Effector memory CD4-positive, alpha-beta T cell (primary cell): ENCODE results near the gene PROSER3.

Source experiments
- DNase-seq, 3 donors: peaks; one replicate each; pipeline ENCODE4 v3.0.0-alpha.2; 2020
- H3K27ac ChIP-seq: 2 replicates; pipeline ENCODE4 v1.7.0; 2013; ENCODE audit warnings: mild to moderate bottlenecking, low read length, moderate library complexity; ENCODE audit not compliant: insufficient read depth, poor library complexity, severe bottlenecking
- H3K27me3 ChIP-seq: replicated peaks from 2 replicates; pipeline ENCODE4 v1.7.0; 2013; ENCODE audit warnings: mild to moderate bottlenecking, low read length; ENCODE audit not compliant: insufficient read depth, control insufficient read depth, poor library complexity, severe bottlenecking
- H3K36me3 ChIP-seq: 2 replicates; pipeline ENCODE4 v1.7.0; 2013; ENCODE audit warnings: mild to moderate bottlenecking, low read length, moderate library complexity; ENCODE audit not compliant: control insufficient read depth, insufficient read depth
- H3K4me1 ChIP-seq: 2 replicates; pipeline ENCODE4 v1.7.0; 2013; ENCODE audit warnings: low read length, mild to moderate bottlenecking; ENCODE audit not compliant: control insufficient read depth, insufficient read depth, poor library complexity, severe bottlenecking
- H3K4me3 ChIP-seq: 2 replicates; pipeline ENCODE4 v1.7.0; 2013; ENCODE audit warnings: low read length, low read depth, mild to moderate bottlenecking; ENCODE audit not compliant: insufficient read depth, poor library complexity, severe bottlenecking
- H3K9me3 ChIP-seq: 2 replicates; pipeline ENCODE4 v1.7.0; 2013; ENCODE audit warnings: mild to moderate bottlenecking, low read length, moderate library complexity; ENCODE audit not compliant: control insufficient read depth

Gene PROSER3

GRCh38 chr19:35730326-35730725, 27.6 kb upstream of the PROSER3 start:
- DNase-seq = no peak
- H3K27ac ChIP-seq = no peak overlapping the region
- H3K27me3 ChIP-seq = no peaks in the 10 kb centered on the region
- H3K9me3 ChIP-seq = no peaks in the 10 kb centered on the region
- no peak overlapping the region for H3K4me3 ChIP-seq
- H3K4me1 ChIP-seq = no peaks in the 10 kb centered on the region
- H3K36me3 ChIP-seq = peaks cover 90% of the 10 kb centered on the region

GRCh38 chr19:35731353-35731752, 26.6 kb upstream of the PROSER3 start:
- H3K4me1 ChIP-seq = no peaks in the 10 kb centered on the region
- no peak overlapping the region for H3K4me3 ChIP-seq
- no peak overlapping the region for H3K27ac ChIP-seq
- peaks cover 79% of the 10 kb centered on the region for H3K36me3 ChIP-seq
- H3K9me3 ChIP-seq = no peaks in the 10 kb centered on the region
- no peaks in the 10 kb centered on the region for H3K27me3 ChIP-seq
- DNase-seq = no peak

GRCh38 chr19:35731779-35732405, 26.1 kb upstream of the PROSER3 start:
- Histone ChIP-seq H3K4me1 (no peaks in the 10 kb centered on the region), H3K27ac (no peak overlapping the region), H3K9me3 (no peaks in the 10 kb centered on the region), H3K4me3 (no peak overlapping the region), H3K27me3 (no peaks in the 10 kb centered on the region), H3K36me3 (peaks cover 78% of the 10 kb centered on the region)
- no peak for DNase-seq

- Histone ChIP-seq H3K27me3 (no peaks in the 10 kb centered on the region), H3K27ac (no peak overlapping the region), H3K36me3 (peaks cover 78% of the 10 kb centered on the region), H3K9me3 (no peaks in the 10 kb centered on the region), H3K4me1 (no peaks in the 10 kb centered on the region), H3K4me3 (no peak overlapping the region)
- no peak for DNase-seq
Measured at GRCh38 chr19:35732540-35733179, 25.3 kb upstream of the PROSER3 start.

GRCh38 chr19:35733180-35734125, 24.5 kb upstream of the PROSER3 start:
- no peak for DNase-seq
- peaks cover 78% of the 10 kb centered on the region for H3K36me3 ChIP-seq
- H3K27ac ChIP-seq = no peak overlapping the region

GRCh38 chr19:35734273-35734672, 23.7 kb upstream of the PROSER3 start:
- H3K27me3 ChIP-seq = no peaks in the 10 kb centered on the region
- no peaks in the 10 kb centered on the region for H3K9me3 ChIP-seq
- no peaks in the 10 kb centered on the region for H3K4me1 ChIP-seq
- no peak overlapping the region for H3K4me3 ChIP-seq
- no peak for DNase-seq
- H3K36me3 ChIP-seq = peaks cover 73% of the 10 kb centered on the region
- no peak overlapping the region for H3K27ac ChIP-seq

More at GRCh38 chr19:35733180-35734125, 24.5 kb upstream of the PROSER3 start:
- Histone ChIP-seq H3K4me1 (no peaks in the 10 kb centered on the region), H3K9me3 (no peaks in the 10 kb centered on the region), H3K27me3 (no peaks in the 10 kb centered on the region), H3K4me3 (no peak overlapping the region)

- Histone ChIP-seq H3K36me3 (peaks cover 67% of the 10 kb centered on the region), H3K27ac (no peak overlapping the region), H3K27me3 (no peaks in the 10 kb centered on the region)
Measured at GRCh38 chr19:35734889-35735288, 23.1 kb upstream of the PROSER3 start.

GRCh38 chr19:35736913-35737886, 20.8 kb upstream of the PROSER3 start:
- H3K27ac ChIP-seq = no peak overlapping the region
- no peak for DNase-seq
- no peaks in the 10 kb centered on the region for H3K27me3 ChIP-seq
- H3K4me3 ChIP-seq = no peak overlapping the region
- H3K36me3 ChIP-seq = peaks cover 44% of the 10 kb centered on the region
- H3K9me3 ChIP-seq = no peaks in the 10 kb centered on the region
- peaks cover 14% of the 10 kb centered on the region for H3K4me1 ChIP-seq

More at GRCh38 chr19:35734889-35735288, 23.1 kb upstream of the PROSER3 start:
- H3K9me3 ChIP-seq = no peaks in the 10 kb centered on the region
- no peak for DNase-seq
- no peak overlapping the region for H3K4me3 ChIP-seq
- peaks cover 6% of the 10 kb centered on the region for H3K4me1 ChIP-seq
